ENCODE results near the gene TPSD1.
"Not testable (repeated sequence)": the region's sequence is repeated elsewhere in the genome, so short reads cannot be mapped to it uniquely, and the experiment has no call there.

- TF ChIP-seq CTCF (conservative IDR thresholded peaks at IDR 0.05); EZH2 (IDR thresholded peaks at IDR 0.05; ENCODE audit: low read depth): not testable (repeated sequence)
These were observed 36.3 kb downstream of the TPSD1 start for GRCh38 chr16:1292208-1292607.
